ENCODE measurements around the gene ACSL4.
"Not testable (repeated sequence)": the region's sequence is repeated elsewhere in the genome, so short reads cannot be mapped to it uniquely, and the experiment has no call there.

The ACSL4 gene

DNA sequence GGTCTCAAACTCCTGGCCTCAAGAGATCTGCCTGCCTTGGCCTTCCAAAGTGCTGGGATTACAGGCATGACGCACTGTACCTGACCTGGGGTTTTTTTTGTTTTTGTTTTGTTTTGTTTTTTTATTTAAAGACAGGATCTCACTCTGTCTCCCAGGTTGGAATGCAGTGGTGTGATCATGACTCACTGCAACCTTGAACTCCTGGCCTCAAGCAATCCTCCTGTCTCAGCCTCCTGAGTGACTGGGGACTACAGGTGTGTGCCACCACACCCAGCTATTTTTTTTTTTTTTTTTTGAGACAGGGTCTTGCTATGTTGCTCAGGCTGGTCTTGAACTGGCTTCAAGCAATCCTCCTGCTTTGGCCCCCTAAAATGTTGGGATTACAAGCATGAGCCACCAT lies 8.1 kb downstream of the ACSL4 start:
- DNase-seq = not testable (repeated sequence)

GRCh38 chrX:109720947-109721346 lies 12.1 kb downstream of the ACSL4 start:
- no peak for DNase-seq

- no peak for DNase-seq
Observed at GRCh38 chrX:109719264-109719663, 13.8 kb downstream of the ACSL4 start.

GRCh38 chrX:109716431-109717028 lies 16.5 kb downstream of the ACSL4 start:
- no peak for DNase-seq

DNA sequence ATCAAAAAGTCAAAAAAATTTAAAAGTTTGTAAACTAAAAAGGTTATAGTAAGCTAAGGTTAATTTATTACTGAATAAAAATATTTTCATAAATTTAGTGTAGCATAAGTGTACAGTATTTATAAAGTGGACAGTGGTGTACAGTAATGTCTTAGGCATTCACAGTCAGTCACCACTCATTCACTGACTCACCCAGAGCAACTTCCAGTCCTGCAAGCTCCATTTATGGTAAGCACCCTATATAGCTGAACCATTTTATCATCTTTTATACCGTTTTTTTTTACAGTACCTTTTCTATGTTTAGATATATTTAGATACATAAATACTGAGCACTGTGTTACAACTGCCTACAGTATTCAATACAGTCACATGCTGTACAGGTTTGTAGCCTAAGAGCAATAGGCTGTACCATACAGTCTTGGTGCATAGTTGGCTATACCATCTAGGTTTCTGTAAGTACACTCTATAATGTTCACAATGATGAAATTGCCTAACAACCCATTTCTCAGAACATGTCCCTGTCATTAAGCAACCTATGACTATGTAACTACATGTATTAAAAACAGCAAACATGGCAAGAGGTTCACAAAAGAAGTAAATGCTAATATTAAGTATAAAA lies 18.6 kb downstream of the ACSL4 start:
- DNase-seq = no peak

GRCh38 chrX:109710181-109710580 lies 22.9 kb downstream of the ACSL4 start:
- no peak for DNase-seq

- no peak for DNase-seq
Observed at GRCh38 chrX:109709129-109709631, 23.9 kb downstream of the ACSL4 start.

GRCh38 chrX:109707720-109708119 lies 25.3 kb downstream of the ACSL4 start:
- DNase-seq = no peak

GRCh38 chrX:109707319-109707718 lies 25.7 kb downstream of the ACSL4 start:
- DNase-seq = no peak

- no peak for DNase-seq
Observed at GRCh38 chrX:109704563-109704962, 28.5 kb downstream of the ACSL4 start.

GRCh38 chrX:109697855-109698254 lies 35.2 kb downstream of the ACSL4 start:
- DNase-seq = no peak

DNA sequence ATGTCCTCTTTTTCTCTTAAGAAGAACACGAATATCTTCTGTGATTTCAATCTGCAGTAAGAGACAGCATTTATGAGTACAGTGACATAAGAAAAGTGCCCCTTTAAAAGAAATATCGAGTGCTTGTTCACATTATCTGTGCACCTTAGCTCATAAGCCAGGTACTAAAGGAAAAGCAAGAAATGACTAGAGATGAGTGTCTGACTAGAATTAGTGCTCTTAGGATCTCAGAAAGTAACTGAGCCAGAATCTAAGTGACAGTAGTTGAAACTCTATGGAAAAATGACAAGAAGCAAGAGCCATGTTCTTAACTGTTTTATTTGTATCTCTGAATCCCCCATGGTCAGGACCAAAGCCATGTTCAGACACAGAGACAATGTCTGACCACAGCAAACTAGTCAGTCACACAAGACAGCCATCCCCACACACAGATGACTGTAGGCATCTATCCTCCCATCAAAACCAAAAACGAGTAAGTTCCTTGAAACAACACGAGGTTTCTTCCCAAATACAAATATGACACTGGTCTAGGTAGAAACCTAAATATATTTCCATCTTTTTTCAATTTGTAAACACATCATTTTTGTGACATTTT lies 36.8 kb downstream of the ACSL4 start:
- no peak for DNase-seq

DNA sequence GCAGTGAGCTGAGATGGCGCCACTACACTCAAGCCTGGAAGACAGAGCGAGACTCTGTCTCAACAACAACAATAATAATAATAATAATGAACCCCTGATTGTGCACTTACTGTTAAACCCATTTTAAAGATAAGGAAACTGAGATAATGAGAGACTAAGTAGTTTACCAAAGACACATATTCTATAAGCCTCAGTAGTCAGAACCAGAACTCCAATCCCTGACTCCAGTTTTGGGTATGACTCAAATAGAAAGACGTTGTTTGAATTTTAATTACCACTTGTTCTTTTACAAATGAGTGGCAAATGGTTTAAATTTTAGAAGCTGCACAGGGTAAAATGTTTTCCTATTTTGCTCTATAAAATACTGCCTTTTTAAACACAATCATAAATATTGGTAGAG lies 37.4 kb downstream of the ACSL4 start:
- DNase-seq = no peak

GRCh38 chrX:109691752-109692151 lies 41.3 kb downstream of the ACSL4 start:
- no peak for DNase-seq

DNA sequence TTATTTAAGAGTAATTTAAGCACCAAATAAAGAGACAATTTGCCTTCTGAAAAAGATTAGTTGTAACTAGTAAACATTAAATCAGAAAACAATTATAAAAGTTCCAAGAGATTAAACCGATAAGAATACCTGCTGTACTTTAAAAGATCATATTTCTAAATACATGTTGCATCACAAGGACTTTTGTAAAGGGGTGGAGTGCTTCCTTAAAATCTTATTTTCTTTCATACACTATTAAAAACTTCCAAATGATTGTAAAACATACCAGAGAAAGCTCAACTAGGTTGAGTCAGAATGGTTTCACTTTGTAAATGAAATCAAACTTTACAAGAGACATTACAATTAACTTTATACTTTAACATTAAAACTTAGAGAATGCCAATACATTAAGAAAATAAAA lies 41.8 kb downstream of the ACSL4 start:
- DNase-seq = no peak

DNA sequence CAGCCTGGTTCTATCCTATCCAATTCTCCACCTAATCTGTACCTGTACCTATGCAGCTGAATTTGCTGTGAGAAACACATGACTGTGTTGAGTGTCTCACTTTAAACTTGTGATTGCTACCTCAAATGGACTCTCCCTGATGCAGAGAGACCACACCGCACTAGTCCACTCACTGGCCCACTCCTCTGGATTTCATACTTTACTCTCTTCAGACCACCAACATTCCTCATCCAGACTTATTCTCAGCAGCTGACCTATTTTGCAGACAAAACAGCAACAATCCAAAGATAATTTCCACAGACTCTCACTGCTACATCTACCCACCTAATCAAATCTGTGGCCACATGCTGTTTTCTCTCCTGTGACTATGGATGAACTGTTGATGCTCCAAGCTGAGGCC lies 45.2 kb downstream of the ACSL4 start:
- DNase-seq = no peak

DNA sequence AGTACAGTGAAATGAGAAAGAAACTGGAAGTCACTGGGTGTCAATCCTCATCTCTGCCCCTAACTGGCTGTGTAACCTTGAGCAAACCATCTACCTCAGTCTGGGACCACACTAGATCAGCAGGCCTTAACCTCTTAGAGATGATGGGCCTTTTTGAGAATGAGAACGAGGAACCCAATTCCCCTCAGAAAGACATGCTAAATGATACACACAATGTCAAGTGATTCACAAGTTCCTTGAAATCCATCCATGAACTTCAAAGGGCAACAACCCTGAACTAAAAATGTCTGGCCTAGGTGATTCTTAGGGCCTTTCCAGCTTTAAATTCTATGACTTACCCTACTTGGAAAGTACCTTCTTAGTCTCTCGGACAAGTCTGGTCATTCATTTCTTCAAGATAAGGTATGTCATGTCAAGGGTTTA lies 47.4 kb downstream of the ACSL4 start:
- DNase-seq = no peak

GRCh38 chrX:109684136-109684535 lies 48.9 kb downstream of the ACSL4 start:
- DNase-seq = no peak

GRCh38 chrX:109681475-109682081 lies 51.5 kb downstream of the ACSL4 start:
- DNase-seq = no peak

DNA sequence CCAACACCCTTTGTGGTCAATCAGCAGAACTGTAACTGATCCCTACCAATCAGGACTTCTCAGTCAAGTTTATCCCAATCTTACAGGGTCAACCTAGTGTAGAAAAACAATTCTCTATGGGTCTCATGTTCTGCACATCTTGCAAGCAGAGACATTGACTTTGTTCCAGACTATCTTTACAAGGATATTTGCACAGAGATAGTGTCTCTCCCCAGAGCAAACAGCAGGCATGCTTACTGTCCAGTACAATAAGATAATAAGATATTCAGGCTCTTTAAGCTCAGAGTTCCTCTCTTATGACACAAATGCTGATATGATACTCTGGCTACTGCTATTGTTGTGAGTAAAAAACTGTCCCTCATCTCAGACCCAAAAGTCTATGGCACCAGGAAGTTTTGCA lies 53.2 kb downstream of the ACSL4 start:
- DNase-seq = no peak

DNA sequence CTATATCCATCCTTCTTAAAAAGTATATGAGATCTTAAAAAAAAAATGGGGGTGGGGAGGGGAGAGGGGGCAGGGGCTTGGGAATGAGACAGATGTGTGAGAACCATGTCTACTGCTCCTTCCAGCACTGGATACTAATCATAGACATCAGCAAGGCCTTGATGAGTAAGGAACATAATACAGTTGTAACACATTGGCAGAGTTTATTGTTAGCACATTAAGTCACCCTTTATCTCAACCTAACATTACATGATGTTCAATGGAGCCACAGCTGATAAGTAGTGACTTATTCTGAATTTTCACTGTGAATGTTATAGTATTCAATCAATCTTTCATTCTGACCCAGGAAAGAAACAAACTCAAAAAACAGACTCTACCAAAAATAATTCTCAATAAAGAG lies 60.8 kb downstream of the ACSL4 start:
- DNase-seq = no peak

DNA sequence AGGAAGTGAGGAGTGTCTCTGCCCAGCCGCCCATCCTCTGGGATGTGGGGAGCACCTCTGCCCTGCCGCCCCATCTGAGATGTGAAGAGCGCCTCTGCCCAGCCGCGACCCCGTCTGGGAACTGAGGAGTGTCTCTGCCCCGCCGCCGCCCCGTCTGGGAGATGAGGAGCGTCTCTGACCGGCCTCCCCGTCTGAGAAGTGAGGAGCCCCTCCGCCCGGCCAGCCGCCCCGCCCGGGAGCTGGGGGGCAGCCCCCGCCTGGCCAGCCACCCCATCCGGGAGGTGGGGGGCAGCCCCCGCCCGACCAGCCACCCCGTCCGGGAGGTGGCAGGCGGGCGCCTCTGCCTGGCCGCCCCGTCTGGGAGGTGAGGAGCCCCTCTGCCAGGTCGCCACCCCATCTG lies 61.9 kb downstream of the ACSL4 start:
- not testable (repeated sequence) for DNase-seq

GRCh38 chrX:109667986-109668385 lies 65.1 kb downstream of the ACSL4 start:
- no peak for DNase-seq

Measured in NCI-H146 (cell line).